GM12878 (cell line): ENCODE results near the gene TMED1. TPM values are rescaled to one million over a fixed set of nuclear protein-coding genes. Genes with fewer than 3 reads are reported as not detected.
"Not testable (repeated sequence)": the region's sequence is repeated elsewhere in the genome, so short reads cannot be mapped to it uniquely, and the experiment has no call there.

Experiments
- ATAC-seq: fragments of 200-7000 bp; cut with Tn5 transposase; 3 replicates; pipeline ENCODE4 v1.9.1; 2020; ENCODE audit warnings: mild to moderate bottlenecking, moderate library complexity
- BruUV-seq: library from RNA; stranded (reverse); fragments of 400-500 nt; replicated peaks from 2 replicates; lab custom pipeline; 2021; lab: Mats Ljungman, UMichigan
- CTCF ChIA-PET: fragments of 300-600 bp; sonication (Branson Sonifier 250); formaldehyde crosslinking; extraction: SDS; loops from one replicate; lab custom pipeline; 2021; ENCODE audit warnings: inconsistent platforms; lab: Yijun Ruan, JAX
- POLR2A ChIA-PET: fragments of 350-600 bp; formaldehyde crosslinking; extraction: SDS; loops from one replicate; lab custom pipeline; 2021; ENCODE audit warnings: inconsistent platforms; lab: Charles Lee
- RAD21 ChIA-PET: fragments of 300-600 bp; sonication (Branson Sonifier 250); formaldehyde crosslinking; loops from one replicate; lab custom pipeline; 2023; ENCODE audit warnings: antibody characterized with exemption; ENCODE audit not compliant: unreplicated experiment; lab: Charles Lee
- SMC1A ChIA-PET: fragments of 300-600 bp; sonication (Branson Sonifier 250); formaldehyde crosslinking; loops from one replicate; lab custom pipeline; 2023; ENCODE audit not compliant: unreplicated experiment, uncharacterized antibody; lab: Charles Lee
- DNase-seq: peaks from one replicate; pipeline ENCODE4 v3.0.0-alpha.2; 2011; ENCODE audit warnings: low read depth, low spot score
- FAIRE-seq: peaks from 3 replicates; lab custom pipeline; 2011; peaks lifted over from hg19 to GRCh38; lab: Jason Lieb, UNC
- H2AFZ ChIP-seq: 2 replicates; pipeline ENCODE4 v1.6.0; 2011; ENCODE audit warnings: low read depth, low read length, control low read depth; ENCODE audit not compliant: control insufficient read depth
- H3K27ac ChIP-seq: 2 replicates; pipeline ENCODE4 v1.5.1; 2011; ENCODE audit warnings: control low read depth; ENCODE audit not compliant: control insufficient read depth, insufficient read depth
- H3K27me3 ChIP-seq, 2 experiments: replicated peaks in 1 of 2; 2 replicates each; pipeline versions ENCODE4 v1.6.0 to v1.6.1; 2011; ENCODE audit warnings: low read length in 1 of 2; ENCODE audit not compliant: control insufficient read depth in 2 of 2, insufficient read depth in 2 of 2
- H3K36me3 ChIP-seq, 2 experiments: 2 replicates each; pipeline ENCODE4 v1.5.1; 2011; ENCODE audit warnings: low read length in 1 of 2; ENCODE audit not compliant: control insufficient read depth in 2 of 2, insufficient read depth in 2 of 2
- H3K4me1 ChIP-seq: 2 replicates; pipeline ENCODE4 v1.6.1; 2011; ENCODE audit warnings: mild to moderate bottlenecking, low read length, moderate library complexity, mixed read lengths; ENCODE audit not compliant: control insufficient read depth, insufficient read depth
- H3K4me2 ChIP-seq: 2 replicates; pipeline ENCODE4 v1.6.0; 2011; ENCODE audit warnings: control low read depth; ENCODE audit not compliant: control insufficient read depth, insufficient read depth
- H3K4me3 ChIP-seq: fragments of 200-600 bp; sonication (generic); 2 replicates; pipeline ENCODE4 v1.5.1; 2016
- H3K79me2 ChIP-seq: 2 replicates; pipeline ENCODE4 v1.6.0; 2011; ENCODE audit warnings: low read length; ENCODE audit not compliant: control insufficient read depth, insufficient read depth
- H3K9ac ChIP-seq: 2 replicates; pipeline ENCODE4 v1.8.0; 2011; ENCODE audit warnings: low read length, control low read depth, mixed read lengths; ENCODE audit not compliant: control insufficient read depth, insufficient read depth
- H3K9me3 ChIP-seq: replicated peaks from 3 replicates; pipeline ENCODE4 v1.5.1; 2011; ENCODE audit warnings: mild to moderate bottlenecking, low read length; ENCODE audit not compliant: control insufficient read depth, insufficient read depth
- H4K20me1 ChIP-seq: 2 replicates; pipeline ENCODE4 v1.6.0; 2011; ENCODE audit not compliant: control insufficient read depth, insufficient read depth
- CTCF ChIP-seq, 3 experiments: IDR thresholded peaks in 2 of 3; conservative IDR thresholded peaks in 1 of 3; 2 replicates each; pipeline ENCODE4 v1.5.1; 2011; ENCODE audit warnings: low read depth in 3 of 3, low read length in 3 of 3, mild to moderate bottlenecking in 3 of 3, control low read depth in 2 of 3, moderate library complexity in 2 of 3, inconsistent platforms in 1 of 3, mixed read lengths in 1 of 3; ENCODE audit not compliant: control insufficient read depth in 2 of 3, insufficient read depth in 1 of 3; ENCODE audit errors: extremely low read depth in 1 of 3
- RAD21 ChIP-seq: IDR thresholded peaks from 2 replicates; pipeline ENCODE4 v1.6.1; 2011; ENCODE audit warnings: mild to moderate bottlenecking, low read depth, low read length, moderate library complexity; ENCODE audit not compliant: insufficient read depth
- SMC3 ChIP-seq: IDR thresholded peaks from 2 replicates; pipeline ENCODE4 v1.6.1; 2011; ENCODE audit warnings: low read length, improper control_type of control experiment, borderline replicate concordance
- TAF1 ChIP-seq: IDR thresholded peaks from 2 replicates; pipeline ENCODE4 v1.6.1; 2011; ENCODE audit warnings: mild to moderate bottlenecking, low read depth, low read length, borderline replicate concordance
- YY1 ChIP-seq: IDR thresholded peaks from 2 replicates; pipeline ENCODE4 v1.6.1; 2011; ENCODE audit warnings: low read depth, mild to moderate bottlenecking, low read length
- WGBS: methylation state at CpG from one replicate; pipeline ENCODE4 v1.1.6; 2016; ENCODE audit warnings: low lambda C conversion rate; ENCODE audit not compliant: insufficient replicate concordance, insufficient coverage; ENCODE audit errors: missing lambda C conversion rate; 5-methylcytosine and 5-hydroxymethylcytosine counted together
- in situ Hi-C: fragments of 300-500 bp; cut with MboI; formaldehyde crosslinking; loops from 9 replicates; pipeline ENCODE4 v1.14.3; 2018; ENCODE audit warnings: mixed read lengths
- intact Hi-C: fragments of 100-400 bp; cut with micrococcal nuclease; formaldehyde crosslinking; loops from one replicate; pipeline ENCODE4 v1.14.2; 2022; ENCODE audit not compliant: unreplicated experiment
- polyA plus RNA-seq, 11 experiments: library from polyadenylated mRNA; depleted of rRNA in 4 of 11; unstranded in 6 of 11; stranded (reverse) in 5 of 11; fragments of >200 nt; fragmentation: Nextera tagmentation in 4 of 11; fragmentation: Illumina TruSeq in 1 of 11; extraction: Ambion mirVana in 4 of 11; extraction: Trizol in 1 of 11; gene quantifications; 1 replicate in 1 of 11; 2 replicates in 10 of 11; pipeline versions ENCODE4 v1.2.1 to v1.2.3, GENCODE V29; 2011 to 2016; ENCODE audit warnings: inconsistent platforms in 2 of 11, missing spikeins in 2 of 11, low read depth in 1 of 11
- total RNA-seq, 4 experiments: library from RNA; depleted of rRNA in 3 of 4; stranded (reverse); fragments of >200 nt in 3 of 4; fragmentation: Illumina TruSeq in 1 of 4; extraction: Trizol in 1 of 4; gene quantifications; 2 replicates each; pipeline versions ENCODE4 v1.2.1 to v1.2.3, GENCODE V29; 2013 to 2021

Gene TMED1
- total and polyA plus RNA-seq, 10 of the 15 experiments (the other 5 are each of a cell fraction or from before 2014, with no cell fraction given): 0.60 to 23.1 (median 12.3) TPM

GRCh38 chr19:10858204-10858828 is 22.3 kb upstream of the TMED1 start:
- RAD21 ChIA-PET: interaction anchor here (0.6 to 1.9 kb wide), 9 partner anchors 20 to 397 kb away, joined by 3 to 40 read pairs (median 5); partner anchors contain the start of genes DNM2, QTRT1 and TMED1
- POLR2A ChIA-PET: interaction anchor here (0.7 to 1.1 kb wide), 2 partner anchors 24 to 139 kb away, joined by 4 read pairs; no protein-coding TSS in a partner anchor
- Histone ChIP-seq H3K4me3 (no peak overlapping the region), H3K9me3 (no peaks in the 10 kb centered on the region), H3K27me3 (no peaks in the 10 kb centered on the region), H3K36me3 (no peaks in the 10 kb centered on the region), H4K20me1 (no peaks in the 10 kb centered on the region), H3K27ac (no peak overlapping the region), H3K79me2 (no peaks in the 10 kb centered on the region), H3K4me2 (no peak overlapping the region), H2AFZ (0 out of 2 replicates have a peak overlapping the region, but pooled peaks have one; percentile 33), H3K9ac (no peak overlapping the region), H3K4me1 (no peaks in the 10 kb centered on the region; the same call in 1 of the 2 replicates)
- SMC1A ChIA-PET: interaction anchor here (0.6 to 3.3 kb wide), 10 partner anchors 9 to 157 kb away, joined by 3 to 34 read pairs (median 4); partner anchors contain the start of genes DNM2, QTRT1 and TMED1
- intact Hi-C loops (no loop called here), in situ Hi-C loops (no loop called here)
- peak; percentile 49 for FAIRE-seq
- DNase-seq: no peak
- 25% methylated on average over 4 of the region's 4 CpGs for WGBS
- ATAC-seq: peak; percentile 73
- CTCF ChIA-PET: interaction anchor here (0.6 to 5.4 kb wide), 18 partner anchors 9 to 277 kb away, joined by 3 to 53 read pairs (median 4); partner anchors contain the start of genes C19orf38, DNM2, QTRT1 and TMED1
- BruUV-seq: no TSS peak
- peak; percentile 65 to 91 (median 80) for TF ChIP-seq CTCF (IDR thresholded peaks at IDR 0.05 in 2 of 3, conservative IDR thresholded peaks at IDR 0.05 in 1 of 3; ENCODE audit: control insufficient read depth in 2 of 3, extremely low read depth in 1 of 3, insufficient read depth in 1 of 3, low read depth in 3 of 3, low read length in 3 of 3)
- peak; percentile 68 for TF ChIP-seq YY1
- no peak for TF ChIP-seq TAF1
- TF ChIP-seq RAD21: peak; percentile 49; the same call in 1 of the 2 replicates
- TF ChIP-seq SMC3: peak; percentile 44; the same call in 1 of the 2 replicates

GRCh38 chr19:10856899-10857298 is 20.9 kb upstream of the TMED1 start:
- intact Hi-C loops, H3K36me3 ChIP-seq, H3K79me2 ChIP-seq, BruUV-seq, H3K27me3 ChIP-seq, H3K4me1 ChIP-seq, H3K4me3 ChIP-seq, H3K9ac ChIP-seq, H4K20me1 ChIP-seq, FAIRE-seq, H3K27ac ChIP-seq, POLR2A ChIA-PET, H2AFZ ChIP-seq, ATAC-seq, in situ Hi-C loops, DNase-seq, H3K4me2 ChIP-seq, H3K9me3 ChIP-seq: not testable (repeated sequence)
- ChIA-PET CTCF (interaction anchor here (0.9 to 5.4 kb wide), 10 partner anchors 11 to 374 kb away, joined by 3 to 53 read pairs (median 4); partner anchors contain the start of genes DNM2, QTRT1 and TMED1), SMC1A (interaction anchor here (1.5 to 3.3 kb wide), 2 partner anchors 11 to 139 kb away, joined by 3 to 34 read pairs; partner anchors contain the start of gene DNM2), RAD21 (interaction anchor here (1.9 kb wide), 1 partner anchor 138 kb away, joined by 5 read pairs; no protein-coding TSS in a partner anchor)
- 86% methylated on average over 1 of the region's 1 CpG for WGBS
